Central memory CD4-positive, alpha-beta T cell (primary cell): ENCODE results near the gene PACS1.
"Not testable (repeated sequence)": the region's sequence is repeated elsewhere in the genome, so short reads cannot be mapped to it uniquely, and the experiment has no call there.

Experiments
- DNase-seq: peaks from one replicate; pipeline ENCODE4 v3.0.0; 2022
- total RNA-seq, 3 experiments: gene quantifications; one replicate each; lab custom pipeline; 2026; lab: John Stamatoyannopoulos, UW

The PACS1 gene
- 38.4 to 204 (median 128) reads per million in 3 experiments for total RNA-seq

- DNase-seq = peak; percentile 74
Observed at GRCh38 chr11:66069715-66070603, at the start of gene PACS1. Gene PACS1 (plus strand): TSS chr11:66070272. CDS start chr11:66070487, 215 bp downstream.

- DNase-seq = no peak
Observed at GRCh38 chr11:66020618-66021357, 49.3 kb upstream of the PACS1 start.

DNA sequence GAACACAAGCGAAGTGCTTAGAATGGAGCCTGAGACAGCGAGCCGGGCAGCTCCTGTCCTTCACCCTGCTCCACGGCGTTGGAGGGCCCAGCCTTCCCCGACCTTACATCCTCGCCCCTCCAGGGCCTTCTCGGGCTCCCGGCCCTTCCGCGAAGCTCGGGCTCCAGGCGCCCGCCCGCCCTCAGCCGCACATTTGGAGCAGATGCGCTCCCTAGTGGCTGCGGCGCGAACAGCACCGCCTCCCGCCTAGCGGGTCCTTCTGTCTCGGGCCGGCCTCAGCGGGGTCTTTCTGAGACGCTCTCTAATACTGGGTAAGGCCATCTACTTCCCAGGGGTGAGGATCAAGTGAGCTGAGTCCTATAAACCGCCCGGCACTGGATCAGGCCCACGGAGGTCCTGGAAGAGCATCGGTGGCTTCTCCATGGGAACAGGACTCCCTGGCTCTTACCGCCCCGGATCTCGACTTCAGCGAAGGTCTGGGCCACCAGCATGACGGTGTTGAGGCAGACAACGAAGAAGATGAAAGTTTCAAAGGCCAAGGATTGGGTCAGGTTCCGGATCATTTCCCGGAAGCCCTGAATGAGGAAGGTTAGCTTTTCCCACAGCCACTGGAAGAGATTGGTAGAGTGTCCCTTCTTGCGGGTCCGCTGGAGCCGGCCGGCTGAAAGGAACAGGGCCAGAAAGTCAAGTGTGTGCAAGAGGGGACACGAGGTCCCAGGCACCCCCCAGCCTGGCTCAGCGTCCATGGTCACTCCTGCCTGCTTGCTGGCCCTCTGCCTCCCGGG, 47.5 kb upstream of the PACS1 start:
- peak; percentile 59 for DNase-seq

DNA sequence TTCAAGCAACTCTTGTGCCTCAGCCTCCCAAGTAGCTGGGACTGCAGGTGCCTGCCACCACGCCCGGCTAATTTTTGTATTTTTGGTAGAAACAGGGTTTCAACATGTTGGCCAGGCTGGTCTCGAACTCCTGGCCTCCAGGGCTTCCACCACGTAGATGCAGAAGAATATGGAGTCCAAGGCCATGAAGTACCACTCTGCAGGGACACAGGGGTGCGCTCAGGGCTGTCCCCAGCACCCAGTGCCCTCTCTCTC, 47.0 kb upstream of the PACS1 start:
- DNase-seq = not testable (repeated sequence)

GRCh38 chr11:66026017-66026529, 44.0 kb upstream of the PACS1 start, which contains the start of gene CATSPER1:
Gene CATSPER1 (minus strand): TSS chr11:66026479. CDS start chr11:66026379, 100 bp downstream.
- DNase-seq = no peak

DNA sequence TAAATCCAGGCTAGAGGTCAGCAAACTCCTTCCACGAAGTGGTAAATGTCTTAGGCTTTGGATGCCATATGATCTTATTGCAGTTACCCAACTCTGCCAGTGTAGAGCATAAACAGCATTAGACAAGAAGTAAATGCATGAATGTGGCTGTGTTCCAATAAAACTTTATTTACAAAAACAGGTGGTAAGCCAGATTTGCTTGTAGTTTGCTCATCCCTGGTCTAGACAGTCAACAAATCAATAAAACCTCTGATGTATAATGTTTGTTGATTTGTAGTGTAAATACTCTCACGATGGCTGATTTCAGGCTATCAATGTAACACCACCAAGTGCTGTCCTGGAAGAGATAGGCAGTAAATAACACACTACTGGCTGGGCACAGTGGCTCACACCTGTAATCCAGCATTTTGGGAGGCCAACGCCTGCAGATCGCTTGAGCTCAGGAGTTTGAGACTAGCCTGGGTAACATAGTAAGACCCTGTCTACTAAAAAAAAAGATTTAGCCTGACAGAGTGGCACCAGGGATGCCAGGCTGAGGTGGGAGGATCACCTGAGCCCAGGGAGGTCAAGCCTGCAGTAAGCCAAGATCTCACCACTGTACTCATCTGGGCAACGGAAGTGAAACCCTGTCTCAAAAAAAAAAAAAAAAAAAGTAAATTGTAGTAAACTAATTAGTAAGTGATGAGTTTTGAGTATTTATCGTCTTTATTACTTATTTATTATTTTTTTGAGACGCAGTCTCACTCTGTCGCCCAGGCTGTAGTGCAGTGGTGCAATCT, 36.9 kb upstream of the PACS1 start:
- no peak for DNase-seq

GRCh38 chr11:66035653-66036333, 34.3 kb upstream of the PACS1 start:
- no peak for DNase-seq

GRCh38 chr11:66036334-66036710, 33.8 kb upstream of the PACS1 start:
- no peak for DNase-seq

DNA sequence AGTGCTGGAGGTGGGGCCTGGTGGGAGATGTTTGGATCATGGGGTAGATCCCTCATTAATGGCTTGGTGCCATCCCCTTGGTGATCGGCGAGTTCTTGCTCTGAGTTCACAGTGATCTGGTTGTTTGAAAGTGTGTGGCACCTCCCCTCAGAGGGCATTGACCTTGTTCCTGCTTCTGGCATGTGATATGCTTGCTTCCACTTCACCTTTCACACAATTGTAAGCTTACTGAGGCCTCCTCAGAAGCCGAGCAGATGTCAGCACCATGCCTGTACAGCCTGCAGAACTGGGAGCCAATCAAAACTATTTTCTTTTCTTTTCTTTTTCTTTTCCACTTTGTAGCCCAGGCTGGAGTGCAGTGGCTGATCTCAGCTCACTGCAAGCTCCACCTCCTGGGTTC, 32.7 kb upstream of the PACS1 start:
- no peak for DNase-seq

DNA sequence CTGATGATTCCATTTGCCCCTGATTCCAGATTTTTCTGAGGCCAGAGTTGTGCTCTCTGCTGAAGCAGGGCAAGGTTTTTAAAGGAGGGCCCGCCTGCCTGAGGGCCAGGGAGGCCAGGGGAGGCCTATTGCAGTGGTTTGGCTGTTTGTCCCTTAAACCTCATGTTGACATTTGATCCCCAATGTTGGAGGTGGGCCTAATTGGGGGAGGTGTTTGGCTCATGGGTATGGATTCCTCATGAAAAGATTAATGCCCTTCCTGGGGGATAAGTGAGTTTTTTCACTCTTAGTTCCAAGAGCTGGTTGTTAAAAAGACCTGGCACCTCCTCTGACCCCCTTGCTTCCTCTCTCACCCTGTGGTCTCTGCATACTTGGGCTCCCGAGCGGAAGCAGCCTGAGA, 30.3 kb upstream of the PACS1 start:
- no peak for DNase-seq

- no peak for DNase-seq
Observed at GRCh38 chr11:66042227-66042995, 27.7 kb upstream of the PACS1 start.

DNA sequence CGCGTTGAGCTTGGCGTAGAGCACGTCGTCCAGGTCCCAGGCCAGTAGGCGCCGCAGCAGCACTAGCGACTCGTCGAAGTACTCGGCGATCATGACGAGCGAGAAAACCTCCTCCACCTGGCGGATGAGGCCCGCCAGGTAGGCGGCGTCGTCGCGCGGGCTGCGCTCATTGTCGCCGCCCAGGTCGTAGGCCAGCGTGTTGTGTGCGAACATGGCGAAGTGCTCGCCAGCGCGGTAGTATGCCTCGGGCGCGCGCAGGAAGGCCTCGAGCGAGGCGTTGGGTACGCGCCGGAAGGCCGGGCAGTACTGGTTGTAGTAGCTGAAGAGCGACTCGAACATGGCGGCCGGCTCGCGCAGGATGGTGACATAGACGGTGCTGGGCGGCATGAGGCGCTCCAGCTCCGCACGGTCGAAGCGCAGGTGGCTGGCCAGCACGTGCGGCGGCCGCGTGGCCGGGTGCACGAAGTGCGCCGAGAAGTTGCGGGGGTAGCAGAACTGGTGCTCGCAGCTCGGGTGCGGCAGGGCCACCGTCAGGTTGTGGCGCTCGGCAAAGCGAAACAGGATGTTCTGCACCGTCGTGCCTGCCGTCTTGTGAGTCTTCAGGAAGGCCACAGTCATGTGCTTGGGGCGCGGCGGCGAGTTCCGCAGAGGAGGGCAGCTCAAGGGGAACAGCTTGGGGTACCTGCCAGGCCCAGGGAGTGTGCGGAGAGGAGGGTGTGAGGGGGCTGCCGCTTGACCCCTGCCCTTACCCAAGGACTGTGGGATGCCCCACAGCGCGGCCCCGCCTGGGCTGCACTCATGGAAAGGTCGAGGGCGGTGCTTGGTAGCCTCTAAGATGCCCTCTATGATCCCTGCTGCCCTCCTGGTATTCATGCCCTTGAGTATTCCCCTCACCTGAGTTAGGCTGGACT, 26.8 kb upstream of the PACS1 start:
- DNase-seq = no peak

- no peak for DNase-seq
Observed at GRCh38 chr11:66044757-66045156, 25.3 kb upstream of the PACS1 start.

DNA sequence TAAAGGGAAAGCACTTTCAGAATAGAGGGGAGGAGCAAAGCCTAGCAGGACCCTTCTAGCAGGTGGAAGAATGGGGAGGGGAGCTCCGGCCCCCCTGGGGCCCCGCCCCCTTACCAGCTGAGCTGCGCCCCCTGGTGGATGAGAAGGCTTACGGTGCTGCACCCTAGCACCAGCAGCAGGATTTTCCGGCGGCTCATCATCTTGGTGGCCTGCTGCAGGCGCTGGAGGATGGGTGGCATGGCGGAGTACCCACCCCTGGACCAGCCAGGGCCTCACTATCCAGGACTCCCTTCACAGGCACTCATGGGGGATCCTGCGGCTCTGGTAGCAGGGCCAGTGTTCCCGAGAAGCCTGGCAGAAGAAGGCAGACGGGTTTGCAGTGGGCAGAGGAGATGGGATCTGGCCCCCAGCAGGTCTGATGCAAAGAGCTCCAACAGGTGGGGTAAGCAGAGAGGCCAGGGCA, 24.9 kb upstream of the PACS1 start:
- DNase-seq = peak; percentile 79

DNA sequence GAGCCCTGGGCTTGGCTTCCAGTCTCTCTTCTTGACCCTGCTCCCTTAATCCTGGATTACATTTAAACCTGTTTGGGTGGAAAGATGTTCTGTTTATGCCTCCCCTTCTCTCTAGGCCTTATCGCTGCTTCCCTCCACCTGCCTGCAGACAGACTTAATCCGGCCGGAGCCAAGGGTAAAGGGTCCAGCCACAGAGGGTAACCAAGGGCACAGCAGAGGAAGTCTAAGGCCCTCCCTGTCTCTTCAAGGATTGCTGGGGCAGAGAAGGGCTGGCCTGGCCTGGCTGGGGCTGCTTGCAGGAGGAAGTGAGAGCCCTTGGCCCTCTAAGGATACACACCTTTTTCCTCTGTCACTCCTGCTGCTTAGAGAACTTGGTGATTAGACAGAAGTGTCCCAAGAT, 23.2 kb upstream of the PACS1 start:
- DNase-seq = no peak

DNA sequence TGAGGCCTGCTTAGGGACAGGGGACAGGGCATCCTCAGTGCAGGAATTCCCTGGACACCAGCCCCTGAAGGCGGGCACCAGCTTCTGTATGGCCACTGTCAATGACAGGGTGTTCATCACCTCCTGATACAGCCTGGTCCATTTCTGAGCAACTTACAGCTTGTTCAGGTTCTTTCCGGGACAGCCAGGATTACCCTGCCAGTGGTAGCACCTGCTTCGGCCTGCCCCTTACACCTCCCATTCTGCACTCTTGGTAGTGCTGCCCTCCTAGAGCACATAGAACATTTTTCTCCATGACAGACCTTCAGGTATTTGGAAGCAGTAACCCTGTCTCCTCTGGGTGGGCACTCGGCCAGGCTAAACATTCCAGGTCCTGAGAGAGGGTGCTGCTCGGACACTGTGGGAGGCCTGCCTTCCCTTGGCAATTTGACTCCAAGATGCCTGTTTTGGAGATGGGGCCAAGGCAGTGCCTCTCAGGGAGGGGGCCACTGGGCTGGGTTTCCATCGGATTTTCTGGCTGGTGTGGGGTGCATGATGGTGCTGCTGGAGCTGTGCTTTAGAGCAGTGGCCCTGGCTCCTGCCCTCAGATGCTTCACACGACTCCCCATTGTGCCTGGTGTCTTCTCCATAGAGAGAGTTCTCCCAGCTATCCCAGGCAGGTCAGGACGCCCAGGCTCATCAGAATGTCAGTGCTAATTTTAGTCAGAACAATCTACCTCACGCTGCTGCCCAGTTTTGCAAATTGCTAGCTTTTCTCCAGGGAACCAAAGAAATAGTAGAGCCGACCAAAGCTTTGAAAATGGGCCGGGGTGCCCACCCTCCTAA, 22.3 kb upstream of the PACS1 start:
- no peak for DNase-seq

GRCh38 chr11:66048547-66049323, 21.3 kb upstream of the PACS1 start, which contains the start of gene GAL3ST3:
Gene GAL3ST3 (minus strand): TSS chr11:66049161. CDS start chr11:66045415, 3,746 bp downstream.
- DNase-seq = no peak
